Measurements from ENCODE around the gene RAD50.
"Not testable (repeated sequence)": the region's sequence is repeated elsewhere in the genome, so short reads cannot be mapped to it uniquely, and the experiment has no call there.

RAD50 gene

DNA sequence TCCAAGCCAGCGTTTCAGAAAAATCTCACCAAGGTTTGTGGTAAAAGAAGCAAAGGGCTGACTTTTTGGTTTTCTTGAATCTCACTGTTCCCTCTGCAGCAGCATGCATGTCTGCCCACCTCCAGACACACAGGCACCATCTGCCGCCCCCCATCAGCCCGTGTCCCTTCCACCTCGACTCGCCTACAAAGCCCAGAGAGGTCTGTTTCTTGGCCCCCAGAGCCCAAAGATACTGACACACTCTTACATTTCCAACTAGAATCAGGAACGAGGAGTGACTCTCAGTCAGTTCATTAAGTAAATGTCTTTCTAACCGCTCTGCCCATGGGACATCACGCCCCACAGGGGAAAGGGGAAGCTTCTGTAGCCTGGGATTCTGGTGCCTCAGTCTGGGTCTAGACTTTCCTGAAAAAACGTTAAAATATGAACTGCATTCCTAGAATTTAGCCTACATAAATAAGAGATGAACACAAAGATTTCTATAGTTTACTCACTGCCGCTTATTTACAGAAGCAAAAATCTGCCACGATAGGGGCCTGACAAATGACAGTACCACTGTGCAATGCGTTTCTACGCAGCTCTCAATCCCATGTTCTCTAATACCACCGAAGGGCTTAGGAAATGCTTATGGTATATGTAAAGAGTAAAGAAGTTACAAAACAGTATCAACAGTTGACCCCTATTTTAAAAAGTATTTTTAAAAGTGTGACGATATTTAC is 121.1 kb downstream of the RAD50 start:
- FAIRE-seq: no peak

DNA sequence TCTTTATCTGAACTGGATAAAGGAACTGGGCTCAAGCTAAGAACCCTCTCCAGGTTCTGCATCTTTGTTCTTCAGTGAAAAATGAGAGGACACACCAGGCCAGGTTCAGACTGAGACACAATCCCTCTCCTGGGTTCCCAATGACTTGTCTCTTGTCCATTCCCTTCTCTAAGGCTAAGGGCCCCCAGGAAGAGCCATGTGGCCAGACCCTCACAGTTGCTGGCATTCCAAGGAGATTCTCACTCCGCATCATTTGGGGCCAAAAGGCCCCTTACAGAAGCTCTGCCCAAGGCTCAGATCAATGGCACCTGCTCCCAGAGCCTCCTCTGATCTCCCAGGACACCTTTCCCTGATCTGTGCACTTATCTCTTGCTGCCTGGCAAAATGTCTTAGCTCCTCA is 122.0 kb downstream of the RAD50 start:
- FAIRE-seq: no peak

DNA sequence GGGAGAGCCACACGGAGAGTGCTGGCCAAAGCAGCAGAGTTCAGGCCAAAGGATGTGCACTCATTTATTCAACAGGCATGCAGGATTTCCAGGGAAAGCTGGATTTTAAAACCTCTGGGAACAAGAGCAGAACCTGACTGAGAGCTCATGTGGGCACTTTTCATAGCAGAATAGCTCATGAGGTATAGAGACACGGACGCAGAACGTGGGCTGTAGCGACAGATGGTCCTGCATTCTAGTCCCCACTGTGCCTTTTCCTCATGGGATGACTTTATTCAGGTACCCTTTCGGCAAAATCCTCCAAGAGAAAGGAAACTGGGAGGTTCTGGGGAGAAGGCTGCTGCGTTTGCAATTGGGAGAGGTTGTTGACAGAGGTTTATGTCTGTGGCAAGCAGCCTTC is 122.4 kb downstream of the RAD50 start:
- FAIRE-seq: no peak

- FAIRE-seq: no peak
These were observed 123.1 kb downstream of the RAD50 start for GRCh38 chr5:132679717-132680380.

- no peak for FAIRE-seq
These were observed 124.2 kb downstream of the RAD50 start for GRCh38 chr5:132680780-132681475.

DNA sequence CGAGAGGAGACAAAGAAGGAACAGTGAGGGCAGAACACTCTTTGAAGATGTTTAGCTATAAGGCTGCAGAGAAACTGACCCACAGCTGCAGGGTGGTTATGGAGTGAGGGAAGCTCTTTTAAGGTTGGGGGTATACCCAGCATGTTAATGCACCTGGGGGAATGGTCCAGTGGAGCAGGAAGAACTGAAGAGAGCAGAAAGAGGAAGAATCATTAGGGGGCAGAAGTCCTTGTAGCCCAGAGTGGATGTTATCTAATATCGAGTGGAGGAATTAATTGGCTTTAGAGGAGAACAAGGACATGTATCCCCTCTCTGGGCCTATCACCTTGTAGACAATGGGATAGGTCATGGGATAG is 124.7 kb downstream of the RAD50 start:
- no peak for FAIRE-seq

GRCh38 chr5:132681983-132682382 is 125.2 kb downstream of the RAD50 start:
- FAIRE-seq: no peak

GRCh38 chr5:132684491-132684890 is 127.7 kb downstream of the RAD50 start:
- FAIRE-seq: no peak

DNA sequence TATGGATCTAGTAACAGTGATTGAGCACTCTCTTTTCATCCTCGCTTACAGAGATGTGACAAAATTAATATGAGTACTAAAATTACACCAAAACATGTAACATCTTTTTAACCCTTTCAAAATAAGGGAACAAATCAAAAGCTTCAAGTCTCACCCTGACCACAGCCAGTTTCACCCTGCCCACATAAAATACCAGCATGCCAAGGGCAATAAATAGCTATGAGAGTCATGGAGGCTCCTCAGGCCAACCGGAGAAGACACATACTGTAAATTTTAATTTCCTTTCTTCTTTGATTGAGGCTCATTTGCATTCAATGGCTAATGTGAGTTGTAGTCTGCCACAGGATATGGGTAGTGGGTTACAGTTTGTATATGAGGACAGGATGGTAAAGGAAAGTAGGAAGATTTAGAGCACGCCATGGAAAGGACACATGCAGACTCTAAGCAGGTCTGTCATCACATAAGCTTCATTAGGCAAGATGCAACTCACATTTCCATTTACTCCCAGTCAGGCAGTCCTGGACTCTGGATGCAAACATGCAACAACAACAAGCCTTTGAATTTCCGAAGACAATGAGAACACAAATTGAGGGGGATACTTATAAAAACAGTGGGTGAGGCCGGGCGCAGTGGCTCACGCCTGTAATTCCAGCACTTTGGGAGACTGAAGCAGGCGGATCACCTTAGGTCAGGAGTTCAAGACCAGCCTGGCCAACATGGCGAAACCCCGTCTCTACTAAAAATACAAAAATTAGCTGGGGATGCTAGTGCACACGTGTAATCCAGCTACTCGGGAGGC is 128.3 kb downstream of the RAD50 start:
- no peak for FAIRE-seq

GRCh38 chr5:132686193-132686592 is 129.4 kb downstream of the RAD50 start:
- FAIRE-seq: no peak

- FAIRE-seq: no peak
These were observed 131.2 kb downstream of the RAD50 start for GRCh38 chr5:132687995-132688394.

DNA sequence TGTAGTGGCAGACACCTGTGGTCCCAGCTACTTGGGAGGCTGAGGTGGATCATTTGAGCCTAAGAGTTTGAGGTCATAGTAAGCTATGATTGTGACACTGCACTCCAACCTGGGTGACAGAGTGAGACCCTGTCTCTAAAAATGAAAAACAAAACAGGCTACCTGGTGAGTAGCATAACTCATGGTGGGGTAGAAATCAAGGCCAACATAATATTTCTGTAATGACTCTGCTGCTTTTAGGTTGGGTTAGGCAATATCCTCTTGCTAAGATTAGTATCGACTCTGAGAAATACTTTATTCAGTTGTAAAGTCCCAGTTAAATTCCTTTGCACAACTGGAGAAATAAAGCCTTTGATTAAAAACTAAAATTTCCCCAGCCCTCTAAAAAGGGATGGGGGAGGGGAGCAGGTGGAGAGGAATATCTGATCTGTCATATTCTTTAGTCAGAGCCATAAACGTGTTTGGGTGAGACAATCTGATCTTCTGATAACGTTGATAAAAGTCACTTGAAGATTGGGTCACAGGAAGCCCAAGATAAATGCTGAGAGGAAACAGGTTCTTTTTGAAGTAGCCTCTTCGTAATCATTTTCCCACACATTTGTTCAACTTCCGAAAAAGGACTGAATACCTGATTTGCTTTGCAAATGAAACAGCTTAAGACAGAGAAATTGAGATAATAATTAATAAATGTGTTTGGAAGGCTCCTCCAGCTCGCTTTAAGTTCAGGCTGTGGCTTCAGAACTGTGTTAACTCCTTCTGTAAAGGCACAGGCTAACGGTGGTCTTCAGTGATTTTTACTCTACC is 132.0 kb downstream of the RAD50 start:
- no peak for FAIRE-seq

DNA sequence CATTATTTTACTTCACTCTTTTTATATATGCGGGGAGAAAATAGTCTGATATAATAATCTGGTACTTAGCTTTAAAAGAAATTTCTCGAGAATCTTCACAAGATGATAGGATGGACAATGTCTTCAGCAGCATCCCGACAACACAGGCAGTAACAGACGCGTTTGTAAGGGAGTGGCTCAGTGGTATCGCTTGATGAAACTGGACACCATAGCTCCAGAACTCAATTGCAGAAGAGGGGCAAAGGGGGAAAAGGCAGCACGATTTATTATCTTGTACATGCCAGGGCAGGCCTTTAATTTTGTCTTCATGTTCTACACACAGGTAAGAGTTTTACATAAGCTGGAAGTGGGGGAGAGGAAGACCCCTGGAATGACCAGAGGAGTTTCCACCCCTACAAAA is 132.7 kb downstream of the RAD50 start:
- FAIRE-seq: no peak

DNA sequence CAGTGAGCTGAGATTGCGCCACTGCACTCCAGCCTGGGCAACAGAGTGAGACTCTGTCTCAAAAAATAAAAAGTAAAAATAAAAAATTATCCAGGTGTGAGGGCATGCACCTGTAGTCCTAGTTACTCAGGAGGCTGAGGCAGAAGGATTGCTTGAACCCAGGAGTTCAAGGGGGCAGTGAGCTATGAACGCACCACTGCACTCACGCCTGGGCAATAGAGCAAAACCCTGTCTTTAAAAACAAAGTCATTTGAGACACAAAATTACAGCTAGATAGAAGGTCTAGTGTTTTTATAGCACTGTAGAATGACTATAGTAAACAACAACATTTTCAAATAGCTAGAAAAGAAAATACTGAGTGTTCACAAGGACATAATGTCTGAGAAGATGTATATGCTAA is 133.4 kb downstream of the RAD50 start:
- FAIRE-seq: no peak

DNA sequence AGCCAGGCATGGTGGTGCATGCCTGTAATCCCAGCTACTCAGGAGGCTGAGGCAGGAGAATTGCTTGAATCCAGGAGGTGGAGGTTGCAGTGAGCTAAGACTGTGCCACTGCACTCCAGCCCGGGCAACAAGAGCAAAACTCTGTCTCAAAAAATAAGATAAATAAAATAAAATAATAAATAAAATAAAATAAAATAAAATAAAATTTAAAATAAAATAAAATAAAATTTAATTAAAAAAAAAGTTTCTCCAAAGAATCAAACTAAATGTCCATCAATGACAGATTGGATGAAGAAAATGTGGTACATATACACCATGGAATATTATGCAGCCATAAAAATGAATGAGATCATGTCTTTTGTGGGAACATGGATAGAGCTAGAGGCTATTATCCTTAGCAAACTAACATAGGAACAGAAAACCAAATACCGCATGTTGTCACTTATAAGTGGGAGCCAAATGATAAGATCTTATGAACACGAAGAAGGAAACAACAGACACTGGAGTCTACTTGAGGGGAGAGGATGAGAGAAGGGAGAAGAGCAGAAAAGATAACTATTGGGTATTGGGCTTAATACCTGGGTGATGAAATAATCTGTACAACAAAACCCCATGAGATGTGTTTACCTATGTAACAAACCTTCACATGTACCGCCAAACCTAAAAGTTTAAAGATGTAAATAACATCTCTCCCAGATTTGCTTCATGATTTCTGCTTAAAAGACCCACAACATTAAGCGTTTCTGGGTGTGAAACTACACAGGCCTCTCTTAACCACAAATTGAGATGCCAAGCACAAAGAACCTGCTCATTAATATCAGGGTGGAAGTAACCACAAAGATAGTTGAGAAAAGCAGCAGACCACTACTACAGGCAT is 135.2 kb downstream of the RAD50 start:
- FAIRE-seq: not testable (repeated sequence)

DNA sequence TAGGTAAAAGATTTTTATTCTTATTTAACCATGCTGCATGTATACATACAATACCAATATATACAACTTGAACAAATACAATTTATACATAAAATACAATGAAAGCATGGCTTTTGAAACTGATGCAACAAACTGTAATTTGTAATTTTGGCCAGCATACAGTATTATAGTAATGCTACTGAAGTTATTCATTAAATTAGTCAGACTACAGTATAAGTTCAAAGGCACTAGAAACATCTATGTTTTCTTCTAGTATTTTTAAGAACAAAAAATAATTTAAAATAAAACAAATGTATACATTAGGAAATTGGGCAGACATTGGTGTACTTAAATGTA is 135.8 kb downstream of the RAD50 start:
- FAIRE-seq: no peak

All from islet of Langerhans (tissue), 1 donor.